NCI-H2081 treated with DMSO at 0.1 percent for 48 hours (cell line): ENCODE results near the gene CCDC78.

Experiments
- DNase-seq: peaks from one replicate; lab custom pipeline; 2025; lab: John Stamatoyannopoulos, UW

CCDC78 gene

GRCh38 chr16:709566-710499, 16.4 kb downstream of the CCDC78 start:
- no peak for DNase-seq

GRCh38 chr16:708959-709358, 17.3 kb downstream of the CCDC78 start:
- no peak for DNase-seq

GRCh38 chr16:708019-708418, 18.2 kb downstream of the CCDC78 start:
- DNase-seq, result no peak

GRCh38 chr16:707062-707538, 19.1 kb downstream of the CCDC78 start:
- no peak for DNase-seq

GRCh38 chr16:706189-707061, 19.8 kb downstream of the CCDC78 start:
- DNase-seq, result no peak

- DNase-seq, result no peak
Observed at GRCh38 chr16:705431-706188, 20.6 kb downstream of the CCDC78 start, which contains the start of gene FBXL16. Gene FBXL16 (minus strand): TSS chr16:705801. CDS start chr16:697405, 8,396 bp downstream.

- no peak for DNase-seq
Observed at GRCh38 chr16:704552-705380, 21.5 kb downstream of the CCDC78 start.

- no peak for DNase-seq
Observed at GRCh38 chr16:704047-704446, 22.2 kb downstream of the CCDC78 start.

- DNase-seq, result no peak
Observed at GRCh38 chr16:703406-703805, 22.8 kb downstream of the CCDC78 start.

GRCh38 chr16:702341-702740, 23.9 kb downstream of the CCDC78 start:
- DNase-seq, result no peak

- no peak for DNase-seq
Observed at GRCh38 chr16:700684-701584, 25.3 kb downstream of the CCDC78 start.

GRCh38 chr16:698911-699671, 27.2 kb downstream of the CCDC78 start:
- no peak for DNase-seq

- DNase-seq, result peak; percentile 71
Observed at GRCh38 chr16:695355-696089, 30.7 kb downstream of the CCDC78 start.

GRCh38 chr16:694863-695354, 31.3 kb downstream of the CCDC78 start:
- DNase-seq, result no peak

- no peak for DNase-seq
Observed at GRCh38 chr16:694187-694862, 31.9 kb downstream of the CCDC78 start.

- DNase-seq, result no peak
Observed at GRCh38 chr16:693766-694165, 32.5 kb downstream of the CCDC78 start.

- no peak for DNase-seq
Observed at GRCh38 chr16:693364-693763, 32.9 kb downstream of the CCDC78 start.
